Neural progenitor cell (in vitro differentiated cells): Measurements from ENCODE around the gene C12orf42. TPM values are rescaled to one million over a fixed set of nuclear protein-coding genes. Genes with fewer than 3 reads are reported as not detected.

Source experiments
- DNase-seq: peaks from one replicate; pipeline ENCODE4 v3.0.0-alpha.2; 2016; ENCODE audit warnings: low spot score
- H2AFZ ChIP-seq: fragments of 200-600 bp; sonication (generic); replicated peaks from 2 replicates; pipeline ENCODE4 v1.6.1; 2016; ENCODE audit warnings: antibody characterized with exemption
- H3F3A ChIP-seq: fragments of 200-600 bp; sonication (generic); 2 replicates; pipeline ENCODE4 v1.6.1; 2016; ENCODE audit warnings: antibody characterized with exemption, low read depth
- H3K27ac ChIP-seq: fragments of 200-600 bp; sonication (generic); 2 replicates; pipeline ENCODE4 v1.5.1; 2016; ENCODE audit warnings: mild to moderate bottlenecking
- H3K27me3 ChIP-seq: fragments of 200-600 bp; sonication (generic); 2 replicates; pipeline ENCODE4 v1.6.1; 2016; ENCODE audit warnings: mild to moderate bottlenecking, moderate library complexity
- H3K36me3 ChIP-seq: fragments of 200-600 bp; sonication (generic); 2 replicates; pipeline ENCODE4 v1.5.1; 2016
- H3K4me1 ChIP-seq: fragments of 200-600 bp; sonication (generic); 2 replicates; pipeline ENCODE4 v1.6.1; 2016; ENCODE audit warnings: mixed run types
- H3K4me2 ChIP-seq: fragments of 200-600 bp; sonication (generic); 2 replicates; pipeline ENCODE4 v1.6.1; 2016
- H3K4me3 ChIP-seq: fragments of 200-600 bp; sonication (generic); 2 replicates; pipeline ENCODE4 v1.5.1; 2016
- H3K79me2 ChIP-seq: fragments of 200-600 bp; sonication (generic); 2 replicates; pipeline ENCODE4 v1.6.1; 2016; ENCODE audit warnings: low read depth
- H3K9ac ChIP-seq: fragments of 200-600 bp; sonication (generic); 2 replicates; pipeline ENCODE4 v1.6.1; 2016
- H3K9me3 ChIP-seq: fragments of 200-600 bp; sonication (generic); 2 replicates; pipeline ENCODE4 v1.5.1; 2016; ENCODE audit warnings: low read depth
- H4K20me1 ChIP-seq: fragments of 200-600 bp; sonication (generic); 2 replicates; pipeline ENCODE4 v1.6.1; 2016; ENCODE audit warnings: low read depth
- H3K27ac Mint-ChIP-seq: 3 replicates; pipeline ENCODE4 v1.8.0; 2021; ENCODE audit warnings: mixed read lengths
- H3K27me3 Mint-ChIP-seq: 2 replicates; pipeline ENCODE4 v1.8.0; 2022; ENCODE audit warnings: low read depth, mild to moderate bottlenecking, inconsistent platforms, moderate library complexity, mixed read lengths; ENCODE audit not compliant: insufficient read depth
- H3K36me3 Mint-ChIP-seq: 3 replicates; pipeline ENCODE4 v1.8.0; 2021; ENCODE audit warnings: mixed read lengths
- H3K4me1 Mint-ChIP-seq: 3 replicates; pipeline ENCODE4 v1.8.0; 2021; ENCODE audit warnings: mixed read lengths
- H3K4me3 Mint-ChIP-seq: 3 replicates; pipeline ENCODE4 v1.8.0; 2021; ENCODE audit warnings: mild to moderate bottlenecking, moderate library complexity, mixed read lengths
- H3K9me3 Mint-ChIP-seq: 3 replicates; pipeline ENCODE4 v1.8.0; 2020; ENCODE audit warnings: mixed read lengths
- EZH2 ChIP-seq: fragments of 200-600 bp; sonication (generic); IDR thresholded peaks from 2 replicates; pipeline ENCODE4 v1.6.1; 2017; ENCODE audit warnings: antibody characterized with exemption, mild to moderate bottlenecking, moderate library complexity
- EZH2phosphoT487 ChIP-seq: fragments of 200-600 bp; sonication (generic); IDR thresholded peaks from 2 replicates; pipeline ENCODE4 v1.6.1; 2017; ENCODE audit warnings: antibody characterized with exemption
- total RNA-seq: library from RNA; depleted of rRNA; stranded (reverse); fragments of >200 nt; gene quantifications from 2 replicates; pipeline ENCODE4 v1.2.3, GENCODE V29; 2015; ENCODE audit warnings: low replicate concordance
- TF ChIP-seq, protein P1 (sequence below): fragments of 200-600 bp; sonication (generic); IDR thresholded peaks from 2 replicates; pipeline ENCODE4 v1.5.1; 2017; ENCODE audit warnings: antibody characterized with exemption, mild to moderate bottlenecking

Gene C12orf42
- total RNA-seq, 1 donor from 2014 or later, result 1.1 TPM

DNA sequence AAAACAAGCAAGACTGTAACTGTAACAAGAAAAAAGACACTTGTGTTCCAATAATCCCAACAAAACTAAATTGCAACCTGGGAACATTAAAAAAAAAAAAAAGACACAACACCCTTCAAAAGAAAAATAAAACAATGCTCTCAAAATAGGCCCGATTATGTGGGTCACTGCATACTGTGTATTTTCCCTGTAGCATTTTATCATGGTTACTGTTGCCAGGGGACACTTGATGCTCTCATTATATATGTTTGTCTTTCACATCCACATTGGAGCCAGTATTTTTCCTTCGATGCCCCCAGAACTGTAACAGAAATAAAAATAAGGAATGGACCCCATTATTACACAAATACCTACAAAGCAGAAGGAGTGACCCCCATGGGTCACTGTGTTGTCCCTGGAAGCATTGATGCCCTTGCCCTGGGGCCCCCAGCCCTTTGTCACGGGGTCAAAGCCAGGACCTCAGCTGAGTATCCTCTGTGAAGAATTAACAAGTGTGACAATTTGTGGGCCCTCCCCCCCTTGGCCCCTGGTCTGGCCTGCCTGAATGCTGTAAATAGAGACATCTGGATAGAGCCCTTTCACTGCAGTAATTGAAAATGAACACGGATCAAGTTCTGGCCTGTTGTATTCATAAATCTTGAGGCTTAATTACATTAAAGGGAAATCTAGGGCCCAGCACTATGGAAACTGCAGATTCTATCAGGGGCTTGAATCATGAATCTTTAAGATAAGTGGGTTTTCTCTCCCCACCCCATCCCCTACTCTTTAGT is 72.8 kb downstream of the C12orf42 start:
- H3F3A ChIP-seq, result peaks cover 15% of the 10 kb centered on the region
- peaks cover 23% of the 10 kb centered on the region for H3K4me1 ChIP-seq
- DNase-seq, result peak; percentile 60
- no peak overlapping the region for H3K9ac ChIP-seq
- peak overlapping the region; percentile 62 for H3K4me2 ChIP-seq
- H2AFZ ChIP-seq, result no peak overlapping the region
- peaks cover 30% of the 10 kb centered on the region for H3K9me3 Mint-ChIP-seq
- H3K27me3 Mint-ChIP-seq, result peaks cover 21% of the 10 kb centered on the region
- peak overlapping the region; percentile 43 for H3K27ac Mint-ChIP-seq
- H3K4me1 Mint-ChIP-seq, result peaks cover 29% of the 10 kb centered on the region
- H3K27ac ChIP-seq, result no peak overlapping the region
- H3K9me3 ChIP-seq, result no peaks in the 10 kb centered on the region
- peak overlapping the region; percentile 17 for H3K4me3 Mint-ChIP-seq
- peaks cover 14% of the 10 kb centered on the region for H4K20me1 ChIP-seq
- TF ChIP-seq EZH2phosphoT487 (peak; percentile 1), EZH2 (no peak)
- TF ChIP-seq, protein P1, sequence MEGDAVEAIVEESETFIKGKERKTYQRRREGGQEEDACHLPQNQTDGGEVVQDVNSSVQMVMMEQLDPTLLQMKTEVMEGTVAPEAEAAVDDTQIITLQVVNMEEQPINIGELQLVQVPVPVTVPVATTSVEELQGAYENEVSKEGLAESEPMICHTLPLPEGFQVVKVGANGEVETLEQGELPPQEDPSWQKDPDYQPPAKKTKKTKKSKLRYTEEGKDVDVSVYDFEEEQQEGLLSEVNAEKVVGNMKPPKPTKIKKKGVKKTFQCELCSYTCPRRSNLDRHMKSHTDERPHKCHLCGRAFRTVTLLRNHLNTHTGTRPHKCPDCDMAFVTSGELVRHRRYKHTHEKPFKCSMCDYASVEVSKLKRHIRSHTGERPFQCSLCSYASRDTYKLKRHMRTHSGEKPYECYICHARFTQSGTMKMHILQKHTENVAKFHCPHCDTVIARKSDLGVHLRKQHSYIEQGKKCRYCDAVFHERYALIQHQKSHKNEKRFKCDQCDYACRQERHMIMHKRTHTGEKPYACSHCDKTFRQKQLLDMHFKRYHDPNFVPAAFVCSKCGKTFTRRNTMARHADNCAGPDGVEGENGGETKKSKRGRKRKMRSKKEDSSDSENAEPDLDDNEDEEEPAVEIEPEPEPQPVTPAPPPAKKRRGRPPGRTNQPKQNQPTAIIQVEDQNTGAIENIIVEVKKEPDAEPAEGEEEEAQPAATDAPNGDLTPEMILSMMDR, result no peak
- H3K4me3 ChIP-seq, result no peak overlapping the region
- no peaks in the 10 kb centered on the region for H3K27me3 ChIP-seq
- H3K36me3 Mint-ChIP-seq, result peaks cover 6% of the 10 kb centered on the region
- no peaks in the 10 kb centered on the region for H3K36me3 ChIP-seq
- no peaks in the 10 kb centered on the region for H3K79me2 ChIP-seq

DNA sequence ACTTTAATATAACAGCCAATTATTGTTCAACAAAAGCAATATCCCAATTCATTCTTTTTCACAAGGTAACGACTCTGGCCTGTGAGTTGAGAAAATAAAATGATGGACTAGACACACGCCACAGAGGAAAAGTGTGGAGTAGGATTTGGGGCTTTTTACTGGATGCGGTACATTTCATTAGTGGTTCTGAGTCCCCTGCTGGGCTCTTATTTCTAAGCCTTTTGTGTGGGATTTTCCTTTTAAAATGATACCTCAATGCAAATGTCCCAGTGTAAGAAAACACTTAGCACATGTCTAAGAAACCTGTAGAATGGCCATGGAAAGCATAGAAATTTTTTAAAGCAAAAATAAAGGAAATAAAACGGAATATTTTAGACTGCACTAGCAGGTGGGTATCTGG is 73.4 kb downstream of the C12orf42 start:
- Histone ChIP-seq H2AFZ (no peak overlapping the region), H3K27ac (no peak overlapping the region), H3K9me3 (no peaks in the 10 kb centered on the region), H3K79me2 (no peaks in the 10 kb centered on the region), H3K36me3 (no peaks in the 10 kb centered on the region), H3K27me3 (no peaks in the 10 kb centered on the region), H3K9ac (no peak overlapping the region), H4K20me1 (peaks cover 14% of the 10 kb centered on the region), H3K4me2 (peak overlapping the region; percentile 62), H3K4me1 (peaks cover 23% of the 10 kb centered on the region), H3F3A (peaks cover 15% of the 10 kb centered on the region), H3K4me3 (no peak overlapping the region)
- peak; percentile 65 for TF ChIP-seq EZH2phosphoT487
- TF ChIP-seq, protein P1, result no peak
- Mint-ChIP-seq H3K4me1 (peaks cover 29% of the 10 kb centered on the region), H3K27ac (peak overlapping the region; percentile 43), H3K4me3 (peak overlapping the region; percentile 7), H3K36me3 (peaks cover 3% of the 10 kb centered on the region), H3K9me3 (peaks cover 24% of the 10 kb centered on the region), H3K27me3 (peaks cover 17% of the 10 kb centered on the region)
- DNase-seq, result peak; percentile 63

DNA sequence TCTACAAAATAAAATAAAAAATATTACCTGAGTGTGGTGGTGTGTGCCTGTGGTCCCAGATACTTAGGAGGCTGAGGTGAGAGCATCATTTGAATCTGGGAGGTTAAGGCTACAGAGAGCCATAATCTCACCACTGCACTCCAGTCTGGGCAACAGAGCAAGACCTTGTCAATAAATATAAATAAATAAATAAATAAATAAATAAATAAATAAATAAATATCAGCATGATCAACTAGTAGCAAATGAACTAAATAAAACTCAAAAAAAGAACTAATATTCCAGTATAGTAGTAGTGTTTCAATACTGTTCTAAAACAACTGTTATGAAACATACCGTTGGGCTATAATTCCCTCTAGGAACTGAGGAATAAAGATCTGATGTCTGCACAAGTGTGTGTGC is 74.4 kb downstream of the C12orf42 start:
- no peak overlapping the region for H2AFZ ChIP-seq
- Mint-ChIP-seq H3K4me1 (peaks cover 29% of the 10 kb centered on the region), H3K9me3 (peaks cover 17% of the 10 kb centered on the region), H3K27me3 (peaks cover 14% of the 10 kb centered on the region), H3K36me3 (peaks cover 2% of the 10 kb centered on the region), H3K27ac (no peak overlapping the region), H3K4me3 (no peak overlapping the region)
- no peaks in the 10 kb centered on the region for H3K36me3 ChIP-seq
- H3K4me2 ChIP-seq, result no peak overlapping the region
- H3K4me3 ChIP-seq, result no peak overlapping the region
- H3K4me1 ChIP-seq, result peaks cover 23% of the 10 kb centered on the region
- H3F3A ChIP-seq, result peaks cover 15% of the 10 kb centered on the region
- TF ChIP-seq EZH2phosphoT487, result no peak
- TF ChIP-seq, protein P1, result no peak
- no peak for TF ChIP-seq EZH2
- no peak overlapping the region for H3K27ac ChIP-seq
- no peaks in the 10 kb centered on the region for H3K79me2 ChIP-seq
- peaks cover 14% of the 10 kb centered on the region for H4K20me1 ChIP-seq
- H3K9ac ChIP-seq, result no peak overlapping the region
- no peak for DNase-seq
- no peaks in the 10 kb centered on the region for H3K27me3 ChIP-seq
- no peaks in the 10 kb centered on the region for H3K9me3 ChIP-seq
